ENCODE data around the gene NLRP12. TPM values are rescaled to one million over a fixed set of nuclear protein-coding genes. Genes with fewer than 3 reads are reported as not detected.
A peak's percentile ranks its signal among the peaks of the same experiment; 100 is the strongest.

The NLRP12 gene
- total RNA-seq, 1 experiment from 2014 or later: 5.6 TPM

DNA sequence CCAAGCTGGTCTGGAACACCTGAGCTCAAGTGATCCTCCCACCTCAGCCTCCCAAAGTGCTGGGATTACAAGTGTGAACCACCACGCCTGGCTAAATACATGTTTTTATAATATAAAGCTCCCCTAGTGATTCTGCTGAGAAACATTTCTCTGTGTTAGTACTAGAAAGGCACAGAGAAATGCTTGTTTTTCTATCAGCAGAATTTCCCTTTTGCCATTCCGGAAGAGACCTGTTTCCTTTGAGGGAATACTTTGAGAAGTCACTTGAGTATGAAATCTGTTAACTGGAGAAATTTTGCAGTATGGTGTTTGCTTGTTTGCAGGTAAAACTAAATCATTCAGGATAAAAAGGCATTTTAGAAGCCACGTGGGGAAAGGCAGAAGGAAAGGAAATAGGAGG, 4.4 kb upstream of the NLRP12 start (continued):
- TF ChIP-seq NR1H2 (CRISPR knock-in tag; IDR thresholded peaks at IDR 0.05) (no peak), ESRRA (CRISPR knock-in tag; IDR thresholded peaks at IDR 0.05; ENCODE audit: borderline replicate concordance) (no peak), TEAD4 (CRISPR knock-in tag; IDR thresholded peaks at IDR 0.05) (no peak), EMX1 (CRISPR knock-in tag; IDR thresholded peaks at IDR 0.05) (no peak), RELA (CRISPR knock-in tag; IDR thresholded peaks at IDR 0.05; ENCODE audit: borderline replicate concordance) (no peak), TCF7 (CRISPR knock-in tag; IDR thresholded peaks at IDR 0.05; ENCODE audit: low read depth) (no peak)
- TF ChIP-seq, protein P1, sequence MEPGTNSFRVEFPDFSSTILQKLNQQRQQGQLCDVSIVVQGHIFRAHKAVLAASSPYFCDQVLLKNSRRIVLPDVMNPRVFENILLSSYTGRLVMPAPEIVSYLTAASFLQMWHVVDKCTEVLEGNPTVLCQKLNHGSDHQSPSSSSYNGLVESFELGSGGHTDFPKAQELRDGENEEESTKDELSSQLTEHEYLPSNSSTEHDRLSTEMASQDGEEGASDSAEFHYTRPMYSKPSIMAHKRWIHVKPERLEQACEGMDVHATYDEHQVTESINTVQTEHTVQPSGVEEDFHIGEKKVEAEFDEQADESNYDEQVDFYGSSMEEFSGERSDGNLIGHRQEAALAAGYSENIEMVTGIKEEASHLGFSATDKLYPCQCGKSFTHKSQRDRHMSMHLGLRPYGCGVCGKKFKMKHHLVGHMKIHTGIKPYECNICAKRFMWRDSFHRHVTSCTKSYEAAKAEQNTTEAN (CRISPR knock-in tag; IDR thresholded peaks at IDR 0.05): no peak
- TF ChIP-seq, protein P2, sequence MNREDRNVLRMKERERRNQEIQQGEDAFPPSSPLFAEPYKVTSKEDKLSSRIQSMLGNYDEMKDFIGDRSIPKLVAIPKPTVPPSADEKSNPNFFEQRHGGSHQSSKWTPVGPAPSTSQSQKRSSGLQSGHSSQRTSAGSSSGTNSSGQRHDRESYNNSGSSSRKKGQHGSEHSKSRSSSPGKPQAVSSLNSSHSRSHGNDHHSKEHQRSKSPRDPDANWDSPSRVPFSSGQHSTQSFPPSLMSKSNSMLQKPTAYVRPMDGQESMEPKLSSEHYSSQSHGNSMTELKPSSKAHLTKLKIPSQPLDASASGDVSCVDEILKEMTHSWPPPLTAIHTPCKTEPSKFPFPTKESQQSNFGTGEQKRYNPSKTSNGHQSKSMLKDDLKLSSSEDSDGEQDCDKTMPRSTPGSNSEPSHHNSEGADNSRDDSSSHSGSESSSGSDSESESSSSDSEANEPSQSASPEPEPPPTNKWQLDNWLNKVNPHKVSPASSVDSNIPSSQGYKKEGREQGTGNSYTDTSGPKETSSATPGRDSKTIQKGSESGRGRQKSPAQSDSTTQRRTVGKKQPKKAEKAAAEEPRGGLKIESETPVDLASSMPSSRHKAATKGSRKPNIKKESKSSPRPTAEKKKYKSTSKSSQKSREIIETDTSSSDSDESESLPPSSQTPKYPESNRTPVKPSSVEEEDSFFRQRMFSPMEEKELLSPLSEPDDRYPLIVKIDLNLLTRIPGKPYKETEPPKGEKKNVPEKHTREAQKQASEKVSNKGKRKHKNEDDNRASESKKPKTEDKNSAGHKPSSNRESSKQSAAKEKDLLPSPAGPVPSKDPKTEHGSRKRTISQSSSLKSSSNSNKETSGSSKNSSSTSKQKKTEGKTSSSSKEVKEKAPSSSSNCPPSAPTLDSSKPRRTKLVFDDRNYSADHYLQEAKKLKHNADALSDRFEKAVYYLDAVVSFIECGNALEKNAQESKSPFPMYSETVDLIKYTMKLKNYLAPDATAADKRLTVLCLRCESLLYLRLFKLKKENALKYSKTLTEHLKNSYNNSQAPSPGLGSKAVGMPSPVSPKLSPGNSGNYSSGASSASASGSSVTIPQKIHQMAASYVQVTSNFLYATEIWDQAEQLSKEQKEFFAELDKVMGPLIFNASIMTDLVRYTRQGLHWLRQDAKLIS (CRISPR knock-in tag; IDR thresholded peaks at IDR 0.05; ENCODE audit: borderline replicate concordance): no peak
- TF ChIP-seq, protein P3, sequence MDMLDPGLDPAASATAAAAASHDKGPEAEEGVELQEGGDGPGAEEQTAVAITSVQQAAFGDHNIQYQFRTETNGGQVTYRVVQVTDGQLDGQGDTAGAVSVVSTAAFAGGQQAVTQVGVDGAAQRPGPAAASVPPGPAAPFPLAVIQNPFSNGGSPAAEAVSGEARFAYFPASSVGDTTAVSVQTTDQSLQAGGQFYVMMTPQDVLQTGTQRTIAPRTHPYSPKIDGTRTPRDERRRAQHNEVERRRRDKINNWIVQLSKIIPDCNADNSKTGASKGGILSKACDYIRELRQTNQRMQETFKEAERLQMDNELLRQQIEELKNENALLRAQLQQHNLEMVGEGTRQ (CRISPR knock-in tag; IDR thresholded peaks at IDR 0.05): no peak
- TF ChIP-seq, protein P4, sequence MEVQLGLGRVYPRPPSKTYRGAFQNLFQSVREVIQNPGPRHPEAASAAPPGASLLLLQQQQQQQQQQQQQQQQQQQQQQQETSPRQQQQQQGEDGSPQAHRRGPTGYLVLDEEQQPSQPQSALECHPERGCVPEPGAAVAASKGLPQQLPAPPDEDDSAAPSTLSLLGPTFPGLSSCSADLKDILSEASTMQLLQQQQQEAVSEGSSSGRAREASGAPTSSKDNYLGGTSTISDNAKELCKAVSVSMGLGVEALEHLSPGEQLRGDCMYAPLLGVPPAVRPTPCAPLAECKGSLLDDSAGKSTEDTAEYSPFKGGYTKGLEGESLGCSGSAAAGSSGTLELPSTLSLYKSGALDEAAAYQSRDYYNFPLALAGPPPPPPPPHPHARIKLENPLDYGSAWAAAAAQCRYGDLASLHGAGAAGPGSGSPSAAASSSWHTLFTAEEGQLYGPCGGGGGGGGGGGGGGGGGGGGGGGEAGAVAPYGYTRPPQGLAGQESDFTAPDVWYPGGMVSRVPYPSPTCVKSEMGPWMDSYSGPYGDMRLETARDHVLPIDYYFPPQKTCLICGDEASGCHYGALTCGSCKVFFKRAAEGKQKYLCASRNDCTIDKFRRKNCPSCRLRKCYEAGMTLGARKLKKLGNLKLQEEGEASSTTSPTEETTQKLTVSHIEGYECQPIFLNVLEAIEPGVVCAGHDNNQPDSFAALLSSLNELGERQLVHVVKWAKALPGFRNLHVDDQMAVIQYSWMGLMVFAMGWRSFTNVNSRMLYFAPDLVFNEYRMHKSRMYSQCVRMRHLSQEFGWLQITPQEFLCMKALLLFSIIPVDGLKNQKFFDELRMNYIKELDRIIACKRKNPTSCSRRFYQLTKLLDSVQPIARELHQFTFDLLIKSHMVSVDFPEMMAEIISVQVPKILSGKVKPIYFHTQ (CRISPR knock-in tag; IDR thresholded peaks at IDR 0.05): no peak

DNA sequence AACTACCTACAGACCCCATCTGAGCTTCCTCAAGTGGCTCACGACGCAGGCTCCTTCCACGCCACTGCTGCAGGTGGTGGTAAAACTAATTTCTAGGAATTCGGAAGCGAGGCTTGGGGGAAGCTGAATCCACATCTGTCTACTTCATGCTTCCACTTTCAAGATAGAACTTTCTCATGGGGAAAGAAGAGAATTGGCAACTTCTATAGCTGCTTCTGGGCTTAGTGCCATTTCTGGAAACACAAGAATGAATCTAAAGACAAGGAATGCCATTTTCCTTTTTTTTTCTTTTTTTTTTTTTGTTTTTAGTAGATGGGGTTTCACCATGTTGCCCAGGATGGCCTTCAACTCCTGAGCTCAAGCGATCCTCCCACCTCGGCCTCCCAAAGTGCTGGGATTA, 2.8 kb upstream of the NLRP12 start:
- TF ChIP-seq OVOL2 (CRISPR knock-in tag; IDR thresholded peaks at IDR 0.05; ENCODE audit: borderline replicate concordance): no peak
- TF ChIP-seq ZNF232 (CRISPR knock-in tag; IDR thresholded peaks at IDR 0.05): no peak
- TF ChIP-seq NR3C1 (CRISPR knock-in tag; conservative IDR thresholded peaks at IDR 0.05; ENCODE audit: low read depth): no peak
- TF ChIP-seq, protein P5, sequence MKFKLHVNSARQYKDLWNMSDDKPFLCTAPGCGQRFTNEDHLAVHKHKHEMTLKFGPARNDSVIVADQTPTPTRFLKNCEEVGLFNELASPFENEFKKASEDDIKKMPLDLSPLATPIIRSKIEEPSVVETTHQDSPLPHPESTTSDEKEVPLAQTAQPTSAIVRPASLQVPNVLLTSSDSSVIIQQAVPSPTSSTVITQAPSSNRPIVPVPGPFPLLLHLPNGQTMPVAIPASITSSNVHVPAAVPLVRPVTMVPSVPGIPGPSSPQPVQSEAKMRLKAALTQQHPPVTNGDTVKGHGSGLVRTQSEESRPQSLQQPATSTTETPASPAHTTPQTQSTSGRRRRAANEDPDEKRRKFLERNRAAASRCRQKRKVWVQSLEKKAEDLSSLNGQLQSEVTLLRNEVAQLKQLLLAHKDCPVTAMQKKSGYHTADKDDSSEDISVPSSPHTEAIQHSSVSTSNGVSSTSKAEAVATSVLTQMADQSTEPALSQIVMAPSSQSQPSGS (CRISPR knock-in tag; IDR thresholded peaks at IDR 0.05; ENCODE audit: borderline replicate concordance, low read depth): no peak
- no peak overlapping the region for H3K4me3 Mint-ChIP-seq
- DNase-seq (ENCODE audit: low spot score): no peak
- H3K27me3 Mint-ChIP-seq (ENCODE audit: low read depth): no peaks in the 10 kb centered on the region
- H3K27ac Mint-ChIP-seq: peak overlapping the region; percentile 90
- ChIA-PET CTCF (interaction anchor here (0.6 to 5.5 kb wide), 7 partner anchors 17 to 1789 kb away, joined by 3 to 27 read pairs (median 3); no protein-coding TSS in a partner anchor), POLR2A (interaction anchor here (0.8 kb wide), 1 partner anchor 266 kb away, joined by 3 read pairs; no protein-coding TSS in a partner anchor)
- H3K9me3 Mint-ChIP-seq: no peaks in the 10 kb centered on the region
- no peak for ATAC-seq
- H3K4me1 Mint-ChIP-seq: peaks cover 38% of the 10 kb centered on the region
- H3K36me3 Mint-ChIP-seq: peaks cover 3% of the 10 kb centered on the region; the same call in 1 of the 2 replicates

Measured in WTC11 (cell line).